H9 (cell line): ENCODE measurements around the gene ECHDC3. TPM values are rescaled to one million over a fixed set of nuclear protein-coding genes. Genes with fewer than 3 reads are reported as not detected.

ENCODE experiments used
- DNase-seq: peaks from one replicate; pipeline ENCODE4 v3.0.0-alpha.2; 2017
- H2AFZ ChIP-seq: one replicate; pipeline ENCODE4 v1.6.1; 2013; ENCODE audit warnings: mild to moderate bottlenecking, low read length, control low read depth, moderate library complexity
- H2AK5ac ChIP-seq: 2 replicates; pipeline ENCODE4 v1.6.1; 2013; ENCODE audit warnings: low read length, control low read depth, mixed read lengths; ENCODE audit not compliant: insufficient read length
- H2BK120ac ChIP-seq: one replicate; pipeline ENCODE4 v1.6.1; 2013; ENCODE audit warnings: low read depth, mild to moderate bottlenecking, low read length, control low read depth, inconsistent platforms; ENCODE audit not compliant: poor library complexity, severe bottlenecking
- H2BK12ac ChIP-seq: 2 replicates; pipeline ENCODE4 v1.6.1; 2013; ENCODE audit warnings: low read length, control low read depth, mixed read lengths, low read depth; ENCODE audit not compliant: insufficient read length
- H2BK15ac ChIP-seq: 2 replicates; pipeline ENCODE4 v1.6.1; 2013; ENCODE audit warnings: low read depth, low read length, control low read depth
- H2BK20ac ChIP-seq: one replicate; pipeline ENCODE4 v1.6.1; 2013; ENCODE audit warnings: low read depth, mild to moderate bottlenecking, low read length, control low read depth, inconsistent platforms; ENCODE audit not compliant: poor library complexity, severe bottlenecking
- H2BK5ac ChIP-seq: 2 replicates; pipeline ENCODE4 v1.6.1; 2013; ENCODE audit warnings: low read length, control low read depth, mixed read lengths; ENCODE audit not compliant: insufficient read length
- H3K14ac ChIP-seq: 2 replicates; pipeline ENCODE4 v1.6.1; 2013; ENCODE audit warnings: low read length, control low read depth; ENCODE audit not compliant: insufficient read depth
- H3K18ac ChIP-seq: 2 replicates; pipeline ENCODE4 v1.6.1; 2013; ENCODE audit warnings: low read depth, mild to moderate bottlenecking, mixed read lengths, low read length, control low read depth; ENCODE audit not compliant: insufficient read length
- H3K23ac ChIP-seq: 2 replicates; pipeline ENCODE4 v1.6.1; 2013; ENCODE audit warnings: low read length, control low read depth, mixed read lengths, low read depth; ENCODE audit not compliant: insufficient read length
- H3K23me2 ChIP-seq: 2 replicates; pipeline ENCODE4 v1.6.1; 2013; ENCODE audit warnings: low read depth, mild to moderate bottlenecking, mixed read lengths, low read length, control low read depth; ENCODE audit not compliant: insufficient read length, poor library complexity, severe bottlenecking
- H3K27ac ChIP-seq: 2 replicates; pipeline ENCODE4 v1.5.1; 2013; ENCODE audit warnings: low read length, control low read depth, mixed read lengths, low read depth; ENCODE audit not compliant: insufficient read length
- H3K27me3 ChIP-seq: 2 replicates; pipeline ENCODE4 v1.6.1; 2013; ENCODE audit warnings: low read length, control low read depth, inconsistent platforms; ENCODE audit not compliant: insufficient read depth
- H3K4ac ChIP-seq: 2 replicates; pipeline ENCODE4 v1.6.1; 2013; ENCODE audit warnings: low read depth, mild to moderate bottlenecking, control low read depth, inconsistent platforms, low read length, moderate library complexity
- H3K4me1 ChIP-seq: 2 replicates; pipeline ENCODE4 v1.6.1; 2013; ENCODE audit warnings: low read length, control low read depth, inconsistent platforms; ENCODE audit not compliant: insufficient read depth
- H3K4me2 ChIP-seq: 2 replicates; pipeline ENCODE4 v1.6.1; 2013; ENCODE audit warnings: low read length, control low read depth, mixed read lengths; ENCODE audit not compliant: insufficient read length, insufficient read depth
- H3K56ac ChIP-seq: 2 replicates; pipeline ENCODE4 v1.6.1; 2013; ENCODE audit warnings: low read depth, mild to moderate bottlenecking, mixed read lengths, low read length, control low read depth; ENCODE audit not compliant: insufficient read length
- H3K79me1 ChIP-seq: 2 replicates; pipeline ENCODE4 v1.6.1; 2013; ENCODE audit warnings: low read depth, mild to moderate bottlenecking, moderate library complexity, low read length, control low read depth, inconsistent platforms; ENCODE audit not compliant: insufficient read depth, poor library complexity, severe bottlenecking
- H3K79me2 ChIP-seq: 2 replicates; pipeline ENCODE4 v1.6.1; 2013; ENCODE audit warnings: low read length, control low read depth, inconsistent platforms; ENCODE audit not compliant: insufficient read depth
- H3K9ac ChIP-seq: 2 replicates; pipeline ENCODE4 v1.6.1; 2013; ENCODE audit warnings: low read length, control low read depth, mixed read lengths; ENCODE audit not compliant: insufficient read length; ENCODE audit errors: extremely low read depth
- H3K9me3 ChIP-seq: one replicate; pipeline ENCODE4 v1.6.1; 2013; ENCODE audit warnings: low read depth, low read length, inconsistent platforms; ENCODE audit not compliant: control insufficient read depth
- H3T11ph ChIP-seq: one replicate; pipeline ENCODE4 v1.6.1; 2013; ENCODE audit warnings: mild to moderate bottlenecking, low read length, control low read depth, inconsistent platforms
- H4K20me1 ChIP-seq: one replicate; pipeline ENCODE4 v1.6.1; 2013; ENCODE audit not compliant: control insufficient read depth, insufficient read length, insufficient read depth
- H4K5ac ChIP-seq: 2 replicates; pipeline ENCODE4 v1.6.1; 2013; ENCODE audit warnings: low read depth, mild to moderate bottlenecking, mixed read lengths, low read length, control low read depth; ENCODE audit not compliant: insufficient read length
- H4K8ac ChIP-seq: replicated peaks from 2 replicates; pipeline ENCODE4 v1.6.1; 2013; ENCODE audit warnings: low read length, control low read depth, mixed read lengths, low read depth; ENCODE audit not compliant: insufficient read length
- H4K91ac ChIP-seq: 2 replicates; pipeline ENCODE4 v1.6.1; 2013; ENCODE audit warnings: low read depth, mild to moderate bottlenecking, moderate library complexity, mixed read lengths, low read length, control low read depth; ENCODE audit not compliant: insufficient read length
- H3K27ac Mint-ChIP-seq, 3 experiments: 2 replicates in 2 of 3; 3 replicates in 1 of 3; pipeline ENCODE4 v1.8.0; 2020 to 2021; ENCODE audit warnings: mixed read lengths in 3 of 3, mild to moderate bottlenecking in 1 of 3, moderate library complexity in 1 of 3
- H3K27me3 Mint-ChIP-seq: 2 replicates; pipeline ENCODE4 v1.8.0; 2021; ENCODE audit warnings: low read depth, mild to moderate bottlenecking, moderate library complexity, mixed read lengths
- H3K36me3 Mint-ChIP-seq, 3 experiments: 2 replicates in 2 of 3; 3 replicates in 1 of 3; pipeline ENCODE4 v1.8.0; 2020 to 2021; ENCODE audit warnings: low read depth in 3 of 3, mixed read lengths in 3 of 3; ENCODE audit not compliant: insufficient read depth in 1 of 3
- H3K4me1 Mint-ChIP-seq, 2 experiments: 2 replicates each; pipeline ENCODE4 v1.8.0; 2020; ENCODE audit warnings: mixed read lengths in 2 of 2
- H3K4me3 Mint-ChIP-seq, 2 experiments: 2 replicates in 1 of 2; 3 replicates in 1 of 2; pipeline ENCODE4 v1.8.0; 2020 to 2021; ENCODE audit warnings: mild to moderate bottlenecking in 2 of 2, mixed read lengths in 2 of 2, moderate library complexity in 1 of 2
- H3K9me3 Mint-ChIP-seq, 2 experiments: 2 replicates in 1 of 2; 3 replicates in 1 of 2; pipeline ENCODE4 v1.8.0; 2020; ENCODE audit warnings: mild to moderate bottlenecking in 2 of 2, mixed read lengths in 2 of 2, moderate library complexity in 1 of 2
- WGBS: extraction: QIAGEN DNeasy Blood & Tissue Kit; methylation state at CpG from one replicate; pipeline ENCODE4 v1.1.7; 2013; ENCODE audit warnings: missing lambda C conversion rate, low lambda C conversion rate, mixed read lengths; ENCODE audit not compliant: insufficient read length; ENCODE audit errors: extremely low coverage; 5-methylcytosine and 5-hydroxymethylcytosine counted together
- total RNA-seq: library from RNA; stranded (reverse); gene quantifications from 2 replicates; pipeline ENCODE4 v1.2.1, GENCODE V29; 2021
- TF ChIP-seq, protein P1 (sequence below): fragments of 200-600 bp; sonication (generic); conservative IDR thresholded peaks from 3 replicates; pipeline ENCODE4 v1.8.0; 2021; ENCODE audit warnings: antibody characterized with exemption, mild to moderate bottlenecking

Gene ECHDC3
- total RNA-seq, 1 experiment from 2014 or later, result 9.3 TPM

DNA sequence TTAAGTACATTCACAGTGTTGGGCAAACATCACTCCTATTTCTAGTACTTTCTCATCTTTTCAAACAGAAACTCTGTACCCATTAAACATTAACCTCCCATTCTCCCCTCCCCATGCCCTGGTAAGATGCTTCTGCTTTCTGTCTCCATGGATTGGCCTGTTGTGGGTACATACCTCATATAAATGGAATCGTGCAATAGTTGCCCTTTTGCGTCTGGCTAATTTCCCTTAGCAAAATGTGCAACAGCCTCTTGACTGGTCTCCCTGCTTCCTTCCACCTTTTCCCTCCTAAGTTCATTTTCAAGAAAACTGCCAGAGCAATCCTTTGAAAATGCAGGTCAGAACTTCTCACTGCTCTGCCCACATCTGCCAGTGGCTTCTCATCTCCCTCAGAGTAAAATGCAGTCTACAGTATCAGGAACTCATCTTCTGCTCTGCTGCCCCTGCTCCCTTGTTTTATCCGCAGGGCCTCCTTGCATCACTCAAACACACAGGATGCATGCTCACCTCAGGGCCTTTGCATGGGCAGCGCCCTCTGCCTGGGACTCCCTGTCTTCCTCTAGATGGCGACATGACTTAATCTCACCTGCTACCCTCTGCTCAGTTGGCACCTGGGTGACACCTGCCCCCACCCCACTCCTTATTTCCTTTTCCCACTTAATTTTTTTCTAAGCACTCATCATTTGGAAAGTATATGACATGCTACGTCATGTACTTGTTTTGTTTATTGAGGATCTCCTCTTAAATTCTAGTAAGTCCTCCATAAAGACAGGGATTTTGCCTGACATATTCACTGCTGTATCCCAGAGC, 44.3 kb upstream of the ECHDC3 start:
- H2BK12ac ChIP-seq, result no peak overlapping the region
- H3K23ac ChIP-seq, result no peak overlapping the region
- H4K91ac ChIP-seq, result no peak overlapping the region
- no peak for DNase-seq
- no peak overlapping the region for H4K5ac ChIP-seq
- H2BK15ac ChIP-seq, result no peak overlapping the region
- no peaks in the 10 kb centered on the region for H3K79me1 ChIP-seq
- Mint-ChIP-seq H3K36me3 (no peaks in the 10 kb centered on the region; a peak in 1 of 7 replicates), H3K4me1 (no peaks in the 10 kb centered on the region), H3K4me3 (no peak overlapping the region), H3K27ac (no peak overlapping the region; a peak in 1 of 7 replicates), H3K9me3 (peaks cover 0 to 2% of the 10 kb centered on the region in 2 experiments; a peak in 1 of 5 replicates), H3K27me3 (no peaks in the 10 kb centered on the region)
- TF ChIP-seq, protein P1, sequence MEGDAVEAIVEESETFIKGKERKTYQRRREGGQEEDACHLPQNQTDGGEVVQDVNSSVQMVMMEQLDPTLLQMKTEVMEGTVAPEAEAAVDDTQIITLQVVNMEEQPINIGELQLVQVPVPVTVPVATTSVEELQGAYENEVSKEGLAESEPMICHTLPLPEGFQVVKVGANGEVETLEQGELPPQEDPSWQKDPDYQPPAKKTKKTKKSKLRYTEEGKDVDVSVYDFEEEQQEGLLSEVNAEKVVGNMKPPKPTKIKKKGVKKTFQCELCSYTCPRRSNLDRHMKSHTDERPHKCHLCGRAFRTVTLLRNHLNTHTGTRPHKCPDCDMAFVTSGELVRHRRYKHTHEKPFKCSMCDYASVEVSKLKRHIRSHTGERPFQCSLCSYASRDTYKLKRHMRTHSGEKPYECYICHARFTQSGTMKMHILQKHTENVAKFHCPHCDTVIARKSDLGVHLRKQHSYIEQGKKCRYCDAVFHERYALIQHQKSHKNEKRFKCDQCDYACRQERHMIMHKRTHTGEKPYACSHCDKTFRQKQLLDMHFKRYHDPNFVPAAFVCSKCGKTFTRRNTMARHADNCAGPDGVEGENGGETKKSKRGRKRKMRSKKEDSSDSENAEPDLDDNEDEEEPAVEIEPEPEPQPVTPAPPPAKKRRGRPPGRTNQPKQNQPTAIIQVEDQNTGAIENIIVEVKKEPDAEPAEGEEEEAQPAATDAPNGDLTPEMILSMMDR, result peak; percentile 44; the same call in 2 of the 3 replicates
- no peaks in the 10 kb centered on the region for H3K27me3 ChIP-seq
- H3K9me3 ChIP-seq, result no peaks in the 10 kb centered on the region
- H2AFZ ChIP-seq, result no peak overlapping the region
- H3T11ph ChIP-seq, result no peak overlapping the region
- no CpG with 5 or more reads among the region's 6 CpGs for WGBS
- no peak overlapping the region for H2AK5ac ChIP-seq
- H3K23me2 ChIP-seq, result no peaks in the 10 kb centered on the region
- H3K27ac ChIP-seq, result no peak overlapping the region
- no peak overlapping the region for H3K14ac ChIP-seq
- no peaks in the 10 kb centered on the region for H4K20me1 ChIP-seq
- H3K4me1 ChIP-seq, result no peaks in the 10 kb centered on the region
- H2BK20ac ChIP-seq, result no peak overlapping the region
- no peak overlapping the region for H2BK5ac ChIP-seq
- no peak overlapping the region for H3K9ac ChIP-seq
- no peak overlapping the region for H3K4ac ChIP-seq
- no peak overlapping the region for H4K8ac ChIP-seq
- no peak overlapping the region for H2BK120ac ChIP-seq
- H3K56ac ChIP-seq, result no peak overlapping the region
- H3K4me2 ChIP-seq, result no peak overlapping the region
- no peaks in the 10 kb centered on the region for H3K79me2 ChIP-seq
- H3K18ac ChIP-seq, result no peak overlapping the region
